Left renal cortex interstitium (tissue), 4 donors: ENCODE measurements around the gene TGFBI. TPM values are rescaled to one million over a fixed set of nuclear protein-coding genes. Genes with fewer than 3 reads are reported as not detected.
"Not testable (repeated sequence)": the region's sequence is repeated elsewhere in the genome, so short reads cannot be mapped to it uniquely, and the experiment has no call there.

Experiments used
- DNase-seq, 4 donors: peaks; one replicate each; pipeline ENCODE4 v3.0.0-alpha.2; 2013; ENCODE audit warnings: low read depth in 4 of 4, low spot score in 2 of 4, missing footprints in 1 of 4
- polyA plus RNA-seq, 4 donors: library from polyadenylated mRNA; unstranded; fragments of 120-200 nt; gene quantifications; one replicate each; pipeline ENCODE4 v1.2.1, GENCODE V29; 2013; ENCODE audit not compliant: insufficient read length in 4 of 4

TGFBI gene
- polyA plus RNA-seq, 4 donors: 212 to 302 (median 253) TPM

DNA sequence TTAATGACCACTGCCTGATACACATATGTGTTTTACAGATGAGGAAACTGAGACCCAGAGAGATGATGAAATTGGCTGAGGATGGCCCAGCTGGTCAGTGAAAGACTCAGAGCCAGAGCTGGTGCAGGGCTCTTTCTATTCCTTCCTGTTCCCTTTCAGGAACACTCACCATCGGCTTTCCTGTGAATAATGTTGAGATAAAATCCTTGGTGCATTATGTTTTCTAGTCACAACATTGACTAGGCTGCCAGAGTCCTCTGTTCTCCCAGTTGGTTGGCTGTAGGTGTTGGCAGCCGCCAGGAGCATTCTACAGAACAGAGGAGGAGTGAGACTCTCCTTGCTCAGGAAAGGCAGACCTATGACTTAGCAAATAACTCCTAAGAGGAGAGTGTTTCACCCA, 14.8 kb downstream of the TGFBI start:
- DNase-seq: no peak

DNA sequence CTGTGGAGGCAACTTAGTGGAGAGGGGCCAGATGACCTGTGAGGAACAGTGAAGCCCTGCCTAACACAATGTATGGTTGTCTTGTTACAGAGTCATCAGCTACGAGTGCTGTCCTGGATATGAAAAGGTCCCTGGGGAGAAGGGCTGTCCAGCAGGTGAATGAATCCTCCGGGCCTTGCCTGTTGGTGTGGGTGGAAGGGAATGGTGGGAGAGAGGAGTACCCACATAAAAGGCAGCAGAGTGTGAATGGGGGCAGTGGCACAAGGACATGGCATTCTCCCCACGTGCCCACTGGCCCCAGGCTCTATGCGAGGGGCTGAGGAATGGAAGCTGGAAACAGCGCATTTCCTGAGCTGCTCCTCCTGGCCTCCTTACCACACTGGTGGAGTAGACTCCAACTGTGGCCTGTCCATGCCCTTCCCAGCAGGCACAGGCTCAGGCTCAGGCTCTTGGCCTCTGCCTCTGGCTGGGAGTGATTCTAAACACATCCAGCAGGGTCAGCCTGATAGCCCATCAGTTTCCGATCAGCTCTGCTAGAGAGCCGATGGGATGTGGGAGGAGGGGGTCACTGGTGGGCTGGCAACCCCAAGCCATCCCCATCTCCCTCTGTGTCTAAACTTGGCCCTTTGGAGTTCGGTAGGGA, 15.3 kb downstream of the TGFBI start:
- DNase-seq: no peak

DNA sequence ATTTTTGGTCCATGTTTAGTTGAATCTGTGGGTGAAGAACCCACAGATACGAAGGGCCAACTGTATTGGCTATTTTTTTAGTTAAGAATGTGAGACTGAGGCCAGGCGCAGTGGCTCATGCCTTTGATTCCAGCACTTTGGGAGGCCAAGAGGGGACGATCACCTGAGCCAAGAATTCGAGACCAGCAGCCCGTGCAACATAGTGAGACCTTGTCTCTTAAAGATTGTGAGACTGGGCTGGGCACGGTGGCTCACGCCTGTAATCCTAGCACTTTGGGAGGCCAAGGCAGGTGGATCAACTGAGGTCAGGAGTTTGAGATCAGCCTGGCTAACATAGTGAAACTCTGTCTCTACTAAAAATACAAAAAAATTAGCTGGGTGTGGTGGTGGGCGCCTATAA, 16.2 kb downstream of the TGFBI start:
- DNase-seq: not testable (repeated sequence)

DNA sequence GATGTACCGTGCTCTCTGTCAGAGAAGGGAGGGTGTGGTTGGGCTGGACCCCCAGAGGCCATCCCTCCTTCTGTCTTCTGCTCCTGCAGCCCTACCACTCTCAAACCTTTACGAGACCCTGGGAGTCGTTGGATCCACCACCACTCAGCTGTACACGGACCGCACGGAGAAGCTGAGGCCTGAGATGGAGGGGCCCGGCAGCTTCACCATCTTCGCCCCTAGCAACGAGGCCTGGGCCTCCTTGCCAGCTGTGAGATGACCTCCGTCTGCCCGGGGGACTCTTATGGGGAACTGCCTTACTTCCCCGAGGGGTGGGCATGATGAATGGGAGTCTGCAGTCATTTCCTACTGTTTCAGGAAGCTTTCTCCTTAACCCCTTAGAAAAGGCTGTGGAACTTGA, 17.5 kb downstream of the TGFBI start:
- DNase-seq: no peak

DNA sequence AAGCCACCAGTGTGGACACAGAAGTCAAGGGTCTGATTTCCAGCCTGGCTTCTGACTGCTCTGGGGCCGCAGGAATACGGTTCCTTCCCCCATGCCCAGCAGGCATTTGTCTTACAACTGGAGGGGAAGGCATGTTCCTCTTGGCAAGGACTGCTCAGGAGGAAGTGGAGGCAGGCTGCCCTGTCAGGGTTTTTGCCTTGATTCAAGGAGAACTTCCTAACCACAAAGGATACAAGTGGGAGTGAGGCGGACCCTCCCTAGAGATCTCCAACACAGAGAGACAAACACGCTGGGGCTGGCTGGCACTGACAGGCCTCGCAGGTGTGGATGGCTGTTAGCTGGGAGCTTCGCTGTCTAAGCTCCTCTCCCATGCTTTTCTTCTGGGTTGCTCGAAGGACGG, 19.1 kb downstream of the TGFBI start:
- no peak for DNase-seq

DNA sequence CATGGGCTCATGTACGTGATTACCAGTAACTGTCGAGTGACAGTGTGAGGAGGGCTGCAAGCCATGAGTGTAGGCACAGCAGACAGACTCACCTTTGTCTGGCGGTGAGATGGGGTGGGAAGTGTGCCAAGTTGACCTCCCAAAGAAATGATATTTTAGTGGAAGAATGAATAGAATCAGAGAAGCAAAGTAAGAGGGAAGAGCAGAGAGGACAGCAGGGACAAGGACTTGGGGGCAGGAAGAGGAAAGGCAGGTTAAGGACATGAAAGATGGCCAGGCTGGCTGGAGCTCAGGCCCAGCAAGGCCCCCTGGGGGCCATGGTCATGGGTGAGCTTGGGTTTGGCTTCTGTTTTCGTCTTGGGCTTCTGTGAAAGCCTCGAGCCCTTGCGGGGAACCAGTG, 20.2 kb downstream of the TGFBI start:
- DNase-seq: no peak

DNA sequence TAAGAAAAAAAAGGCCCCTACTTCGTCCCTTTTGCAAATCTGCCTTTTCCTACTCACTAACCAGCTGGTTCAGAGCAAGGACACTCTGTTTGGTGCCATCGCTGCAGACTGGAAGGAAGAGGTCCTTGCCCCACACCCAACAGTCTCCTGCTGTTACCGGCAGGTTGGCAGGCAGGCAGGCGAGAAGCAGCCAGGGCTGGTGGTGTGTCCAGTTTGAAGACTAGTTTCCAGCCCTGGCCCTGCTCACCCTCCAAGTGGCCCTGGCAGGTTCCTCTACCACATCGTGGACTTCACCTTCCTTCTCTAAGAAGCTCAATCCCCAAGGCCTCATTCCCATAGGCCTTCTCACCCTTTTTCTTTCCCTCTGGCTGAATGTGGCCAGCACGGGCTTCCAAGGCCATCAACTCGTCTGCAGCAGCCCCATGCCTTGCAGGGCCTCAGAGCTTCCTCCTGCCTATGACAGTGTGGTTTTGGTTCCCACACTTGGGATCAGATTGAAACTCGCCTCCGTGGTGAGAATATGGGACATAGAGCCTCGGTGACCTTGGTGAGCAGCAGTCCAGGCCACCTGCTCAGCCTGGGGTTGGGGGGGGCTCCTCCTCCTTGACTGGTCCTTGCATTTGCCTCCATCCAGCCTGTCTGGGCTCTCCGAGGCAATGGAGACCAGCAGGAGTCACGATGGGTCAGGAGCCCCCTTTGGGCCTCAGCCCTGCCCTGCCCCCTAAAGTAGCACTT, 22.9 kb downstream of the TGFBI start:
- no peak for DNase-seq

DNA sequence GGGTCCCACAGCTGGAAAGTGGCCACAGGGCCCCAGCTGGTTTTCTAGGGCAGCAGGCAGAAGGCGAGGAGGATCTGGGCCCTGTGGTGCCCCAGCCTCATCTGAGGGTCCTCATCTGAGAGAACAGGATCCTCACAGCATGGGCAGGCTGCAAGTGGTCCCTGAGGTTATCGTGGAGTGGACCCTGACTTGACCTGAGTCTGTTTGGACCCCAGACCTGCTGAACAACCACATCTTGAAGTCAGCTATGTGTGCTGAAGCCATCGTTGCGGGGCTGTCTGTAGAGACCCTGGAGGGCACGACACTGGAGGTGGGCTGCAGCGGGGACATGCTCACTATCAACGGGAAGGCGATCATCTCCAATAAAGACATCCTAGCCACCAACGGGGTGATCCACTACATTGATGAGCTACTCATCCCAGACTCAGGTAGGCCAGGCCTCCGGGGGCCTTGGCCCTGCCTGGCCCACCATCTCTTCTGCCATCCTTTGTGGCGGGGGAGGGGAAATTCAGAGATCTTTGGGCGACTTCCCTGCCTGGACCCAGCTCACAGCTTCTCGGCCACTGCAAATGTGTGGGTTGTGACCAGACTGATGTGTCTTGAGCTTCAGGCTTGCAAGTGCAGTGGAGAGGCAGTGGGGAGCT, 24.0 kb downstream of the TGFBI start:
- no peak for DNase-seq

DNA sequence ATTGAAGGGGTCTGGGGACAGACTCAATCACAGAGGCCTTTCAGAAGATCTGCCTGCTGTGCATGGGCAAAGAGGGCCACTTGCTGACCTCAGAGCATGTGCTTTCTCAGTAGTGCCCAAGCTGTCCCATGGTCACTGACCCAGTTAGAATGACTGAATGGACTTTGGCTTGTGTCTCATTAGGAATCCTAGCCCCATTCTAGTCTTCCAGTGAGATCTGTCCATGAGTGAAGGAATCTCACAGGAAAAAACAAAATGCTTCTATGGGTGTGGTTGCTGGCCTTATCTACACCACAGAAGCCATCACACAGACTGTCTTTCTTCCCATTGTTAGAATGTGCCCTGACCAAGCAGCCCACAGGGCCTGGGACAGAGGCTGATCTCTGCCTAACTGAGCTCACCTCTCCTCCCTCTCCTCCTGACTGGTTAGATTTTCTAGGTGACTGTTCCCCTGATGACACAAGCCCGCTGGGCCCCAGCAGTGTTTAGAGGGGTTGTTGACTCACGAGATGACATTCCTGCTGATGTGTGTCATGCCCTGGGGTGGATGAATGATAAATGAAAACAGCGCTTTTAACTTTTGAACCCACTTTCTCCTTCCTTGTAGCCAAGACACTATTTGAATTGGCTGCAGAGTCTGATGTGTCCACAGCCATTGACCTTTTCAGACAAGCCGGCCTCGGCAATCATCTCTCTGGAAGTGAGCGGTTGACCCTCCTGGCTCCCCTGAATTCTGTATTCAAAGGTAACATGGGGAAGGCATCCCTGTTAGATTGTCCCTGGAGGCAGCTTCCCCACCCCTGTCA, 24.8 kb downstream of the TGFBI start:
- DNase-seq: no peak

DNA sequence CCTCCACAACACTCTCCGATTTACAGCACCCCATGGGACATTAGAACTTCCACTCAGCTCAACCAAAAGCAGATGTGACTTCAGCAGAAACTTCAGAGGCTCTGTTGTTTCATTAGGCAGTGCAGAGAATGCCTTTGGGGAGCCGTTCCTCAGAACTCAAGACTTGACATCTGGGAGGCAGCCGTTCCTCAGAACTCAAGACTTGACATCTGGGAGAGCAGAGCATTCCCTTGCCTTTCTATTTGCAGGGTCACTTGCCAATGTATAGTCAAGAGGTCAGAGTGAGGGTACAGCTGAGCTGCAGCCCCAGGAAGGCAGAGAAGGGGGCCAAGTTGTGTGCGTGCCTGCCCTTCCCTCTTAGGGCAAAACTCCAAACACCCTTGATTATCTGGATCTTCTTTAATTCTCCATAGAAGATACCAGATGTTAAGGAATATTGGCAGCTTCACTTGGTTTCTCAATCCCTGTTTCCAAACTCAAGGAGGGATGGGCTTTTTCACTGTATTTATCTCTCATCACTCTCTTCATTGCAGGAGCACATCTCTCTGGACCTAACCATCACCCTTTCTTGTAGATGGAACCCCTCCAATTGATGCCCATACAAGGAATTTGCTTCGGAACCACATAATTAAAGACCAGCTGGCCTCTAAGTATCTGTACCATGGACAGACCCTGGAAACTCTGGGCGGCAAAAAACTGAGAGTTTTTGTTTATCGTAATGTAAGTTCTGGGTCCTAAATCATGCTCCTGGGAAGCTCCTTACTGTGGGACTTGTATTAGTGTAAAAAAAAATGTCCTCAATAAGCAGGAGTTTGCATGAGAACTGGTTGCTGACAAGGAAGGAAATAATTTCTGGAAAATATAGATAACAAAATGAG, 25.6 kb downstream of the TGFBI start:
- DNase-seq: no peak

DNA sequence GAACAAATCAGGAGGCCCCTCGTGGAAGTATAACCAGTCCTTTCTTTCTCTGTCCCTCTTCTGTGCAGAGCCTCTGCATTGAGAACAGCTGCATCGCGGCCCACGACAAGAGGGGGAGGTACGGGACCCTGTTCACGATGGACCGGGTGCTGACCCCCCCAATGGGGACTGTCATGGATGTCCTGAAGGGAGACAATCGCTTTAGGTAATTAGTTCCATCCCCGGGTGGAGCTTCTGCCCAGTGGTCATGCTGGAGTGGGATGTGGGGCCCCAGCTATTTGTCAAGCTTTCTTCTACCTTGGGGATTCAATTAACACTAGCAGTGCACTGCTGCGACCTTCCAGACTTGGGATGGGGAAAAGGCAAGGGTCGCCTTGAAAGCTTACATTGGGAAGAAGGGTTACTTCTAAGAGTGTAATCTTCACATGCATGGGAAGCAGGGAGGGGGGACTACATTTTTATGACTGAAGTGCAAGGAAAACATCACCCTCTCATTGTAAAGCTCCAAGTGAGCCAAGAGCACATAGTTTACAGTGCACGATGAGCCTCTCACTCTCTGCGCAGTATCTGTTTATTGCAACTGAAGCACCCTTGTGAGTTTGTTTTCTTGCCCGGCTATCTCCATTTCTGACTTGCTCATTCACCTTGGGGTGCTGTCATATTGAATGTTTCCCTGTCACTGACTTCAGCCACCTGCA, 27.0 kb downstream of the TGFBI start:
- DNase-seq: no peak

DNA sequence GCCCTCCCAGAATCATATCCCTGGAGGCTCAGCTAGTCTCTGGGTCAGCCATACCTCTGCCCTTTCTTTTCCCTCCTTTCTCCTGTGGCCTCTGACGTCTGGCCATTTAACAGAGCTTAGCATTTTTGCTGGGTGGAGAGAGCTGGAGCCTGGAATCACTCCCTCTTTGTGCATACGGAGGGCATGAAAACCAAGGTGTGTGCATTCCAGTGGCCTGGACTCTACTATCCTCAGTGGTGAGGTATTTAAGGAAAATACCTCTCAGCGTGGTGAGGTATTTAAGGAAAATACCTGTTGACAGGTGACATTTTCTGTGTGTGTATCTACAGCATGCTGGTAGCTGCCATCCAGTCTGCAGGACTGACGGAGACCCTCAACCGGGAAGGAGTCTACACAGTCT, 27.5 kb downstream of the TGFBI start:
- DNase-seq: no peak

DNA sequence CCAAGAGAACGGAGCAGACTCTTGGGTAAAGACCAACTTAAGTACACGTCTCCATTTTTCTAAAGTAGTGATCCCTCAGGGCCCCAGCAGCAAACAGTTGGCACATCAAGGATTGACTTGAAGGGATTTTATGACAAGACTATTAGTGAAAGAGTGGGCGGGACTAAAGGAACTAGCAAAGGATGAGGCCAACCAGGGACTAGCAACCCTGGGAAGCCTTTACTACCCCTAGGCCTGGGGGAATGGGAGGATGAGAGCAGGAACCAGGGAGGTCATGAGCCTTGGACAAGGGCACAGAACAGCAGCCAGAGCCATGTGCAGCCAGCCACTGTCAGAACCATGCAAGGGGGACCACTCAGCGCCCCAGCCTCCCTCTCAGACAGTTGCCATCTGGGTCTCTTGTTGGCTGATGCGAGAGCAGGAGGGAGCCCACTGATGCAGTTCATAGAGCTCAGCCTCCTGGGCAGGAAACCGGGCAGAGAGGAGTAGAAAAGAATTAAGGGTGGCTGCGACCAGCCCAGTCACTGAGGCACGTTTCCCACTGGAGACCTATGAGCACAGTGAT, 28.1 kb downstream of the TGFBI start:
- DNase-seq: no peak

DNA sequence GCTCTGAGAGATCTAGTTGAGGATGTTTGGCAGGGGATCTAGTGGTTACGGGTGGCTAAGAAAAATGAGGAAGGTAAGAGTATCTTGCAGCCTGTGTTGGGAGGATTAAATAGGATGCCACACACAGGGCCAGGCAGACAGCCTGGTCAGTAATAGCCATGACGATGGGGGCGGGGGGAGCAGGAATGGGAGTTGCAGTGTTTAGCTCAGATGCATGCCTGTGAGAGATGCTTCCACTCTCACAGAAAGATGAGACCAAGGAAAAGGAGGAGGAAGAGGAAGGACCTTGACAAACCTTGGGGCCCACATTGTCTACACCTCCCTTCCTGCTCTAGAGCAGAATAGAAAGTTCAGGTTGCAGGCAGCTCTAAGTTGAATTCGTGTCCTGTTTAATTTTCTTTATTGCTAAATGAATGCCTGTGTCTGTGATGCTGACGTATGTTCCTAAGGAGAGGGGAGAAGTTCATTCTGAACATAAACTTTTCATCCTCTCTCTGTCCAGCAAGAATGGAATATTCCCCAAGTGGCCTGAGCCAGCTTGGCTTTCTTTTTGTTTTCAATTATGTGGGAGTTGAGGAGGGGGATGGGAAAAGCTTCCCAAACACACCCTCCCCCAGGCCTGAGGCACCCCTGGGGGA, 28.7 kb downstream of the TGFBI start:
- DNase-seq: no peak

DNA sequence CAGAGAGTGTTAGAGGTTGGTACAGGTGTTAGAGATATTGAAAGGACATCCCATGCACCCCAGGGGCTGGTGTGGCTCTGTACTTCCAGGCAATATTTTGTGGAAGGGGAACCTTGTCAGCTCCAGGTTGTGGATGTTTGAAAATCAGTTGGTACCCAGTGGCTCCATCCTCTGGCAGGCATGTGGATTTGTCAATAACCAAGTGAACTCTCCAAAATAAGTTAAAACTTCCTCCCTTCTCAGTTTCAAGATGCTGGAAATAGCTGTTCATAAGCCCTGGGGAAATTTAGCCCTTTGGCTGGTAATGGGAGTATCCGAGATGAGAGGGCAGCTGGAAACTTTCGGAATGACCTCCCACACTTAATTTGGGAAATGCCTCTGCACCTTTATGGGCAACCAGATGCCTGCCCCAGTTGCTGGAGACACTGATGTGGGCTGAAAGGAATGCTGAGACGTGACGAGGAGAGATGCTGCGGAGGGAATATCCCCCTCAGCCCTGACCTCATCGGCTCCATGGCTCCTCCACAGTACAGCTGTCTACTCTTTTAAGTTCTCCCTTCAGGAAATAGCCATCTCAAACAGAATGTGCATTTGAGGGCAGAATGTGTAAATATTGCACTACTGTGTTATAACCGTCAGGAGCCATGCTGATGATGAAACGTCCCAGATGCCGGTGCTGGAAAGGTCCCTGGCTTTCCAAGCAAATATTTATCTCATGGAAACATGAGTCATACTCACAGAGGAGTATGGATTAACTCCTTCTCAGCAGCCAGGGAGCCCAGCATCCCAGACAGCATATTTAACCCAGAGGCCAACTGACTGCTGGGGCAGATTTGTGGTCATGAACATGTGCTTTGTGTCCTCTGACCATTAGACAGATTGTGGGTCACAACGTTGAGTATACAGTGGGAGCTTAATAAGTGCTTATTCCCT, 29.5 kb downstream of the TGFBI start:
- peak in 1 of 4 donors; percentile 59 for DNase-seq

DNA sequence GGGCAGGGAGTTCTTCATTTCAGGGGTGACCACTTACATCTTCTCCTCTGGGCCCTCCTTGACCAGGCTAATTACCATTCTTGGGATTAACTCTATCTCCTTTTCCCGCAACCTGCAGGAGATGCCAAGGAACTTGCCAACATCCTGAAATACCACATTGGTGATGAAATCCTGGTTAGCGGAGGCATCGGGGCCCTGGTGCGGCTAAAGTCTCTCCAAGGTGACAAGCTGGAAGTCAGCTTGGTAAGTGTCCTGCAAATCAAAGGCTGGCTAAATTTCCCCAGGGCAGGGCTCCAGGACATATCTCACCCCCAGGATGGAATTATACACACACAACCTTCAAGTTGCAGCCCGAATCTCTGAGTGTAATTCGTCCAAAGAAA, 30.2 kb downstream of the TGFBI start:
- no peak for DNase-seq

DNA sequence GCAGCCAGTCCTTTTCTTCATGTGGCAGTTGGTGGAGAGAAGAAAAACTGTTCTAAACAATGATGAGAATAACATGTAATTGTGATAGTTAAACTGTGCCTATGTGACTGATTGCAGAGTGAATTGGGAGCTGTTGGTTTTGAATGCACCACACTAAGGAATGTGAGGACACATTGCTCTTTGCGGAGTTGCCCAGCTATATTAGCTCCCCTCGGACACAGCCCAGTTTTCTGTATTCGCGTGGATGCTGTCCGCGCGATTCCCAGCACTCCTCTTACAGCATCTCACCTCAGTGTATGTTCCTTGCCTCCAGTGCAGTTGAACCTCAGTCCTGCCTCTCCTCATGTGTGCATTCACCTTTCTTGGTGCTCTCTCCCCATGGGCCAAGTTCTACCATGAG, 32.2 kb downstream of the TGFBI start:
- no peak for DNase-seq
